ENCODE data around the gene LENG1. TPM values are rescaled to one million over a fixed set of nuclear protein-coding genes. Genes with fewer than 3 reads are reported as not detected.

Gene LENG1
- total and polyA plus RNA-seq, 2 donors (not counting 3 experiments of a cell fraction or from before 2014, with no cell fraction given): 3.0 to 5.0 TPM

DNA sequence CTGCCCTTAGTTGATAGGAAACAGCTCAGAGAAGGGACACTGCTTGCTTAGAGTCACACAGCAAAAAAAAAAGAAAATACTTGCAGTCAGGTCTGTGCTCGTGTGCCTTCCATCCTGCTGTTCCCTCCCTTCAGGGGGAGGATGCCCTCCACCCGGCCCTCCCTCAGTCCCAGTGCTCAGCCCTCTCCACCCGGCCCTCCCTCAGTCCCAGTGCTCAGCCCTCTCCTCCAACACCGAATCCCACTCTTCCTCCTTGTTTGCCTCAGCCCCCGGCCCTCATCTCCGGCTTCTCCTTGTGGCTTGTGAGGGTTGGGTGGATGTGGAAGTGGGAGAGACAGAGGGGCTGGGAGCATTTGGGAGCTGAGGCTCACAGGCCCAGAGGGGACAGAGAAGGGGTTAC is 49.9 kb downstream of the LENG1 start:
- Histone ChIP-seq H2AFZ (ENCODE audit: low read depth, low read length) (no peak overlapping the region), H3K4me2 (ENCODE audit: insufficient read depth, low read length) (no peak overlapping the region), H3K4me1 (ENCODE audit: control insufficient read depth, extremely low read depth, insufficient read depth, low read length) (peaks cover 3% of the 10 kb centered on the region), H3K27me3 (ENCODE audit: control insufficient read depth in 2 of 2, insufficient read depth in 2 of 2, low read length in 2 of 2) (no peaks in the 10 kb centered on the region), H3K9me1 (replicated peaks; ENCODE audit: control insufficient read depth, extremely low read depth, insufficient read depth, low read length) (no peaks in the 10 kb centered on the region), H3K9me3 (replicated peaks; ENCODE audit: control insufficient read depth, insufficient read depth, low read length) (no peaks in the 10 kb centered on the region), H3K4me3 (replicated peaks in 1 of 3; ENCODE audit: insufficient read depth in 1 of 3, low read depth in 1 of 3, low read length in 3 of 3) (no peak overlapping the region), H3K79me2 (ENCODE audit: control insufficient read depth, insufficient read depth, low read length) (peaks cover 3% of the 10 kb centered on the region), H3K9ac (replicated peaks; ENCODE audit: extremely low read depth, insufficient read depth, low read length) (no peak overlapping the region), H3K36me3 (ENCODE audit: control insufficient read depth in 2 of 2, extremely low read depth in 1 of 2, insufficient read depth in 2 of 2, low read length in 2 of 2) (peaks cover 0 to 40% of the 10 kb centered on the region in 2 experiments), H3K27ac (ENCODE audit: insufficient read depth, low read depth, low read length) (no peak overlapping the region), H4K20me1 (replicated peaks; ENCODE audit: control insufficient read depth, extremely low read depth, insufficient read depth, low read length) (no peaks in the 10 kb centered on the region)
- TF ChIP-seq JUN (IDR thresholded peaks at IDR 0.05; ENCODE audit: borderline replicate concordance, insufficient read depth, insufficient read length, low read depth) (no peak), POLR2AphosphoS5 (IDR thresholded peaks at IDR 0.05; ENCODE audit: insufficient read depth, low read depth, low read length) (no peak), POLR2A (IDR thresholded peaks at IDR 0.05; ENCODE audit: low read depth, low read length) (no peak), MYC (IDR thresholded peaks at IDR 0.05; ENCODE audit: low read depth, low read length) (no peak), GATA2 (IDR thresholded peaks at IDR 0.05; ENCODE audit: insufficient read depth, insufficient read length, low read depth, low read length) (no peak), EZH2 (IDR thresholded peaks at IDR 0.05; ENCODE audit: borderline replicate concordance, low read depth, low read length, severe bottlenecking) (no peak), FOS (IDR thresholded peaks at IDR 0.05; ENCODE audit: borderline replicate concordance, insufficient read depth, low read length) (no peak)
- TF ChIP-seq, protein P1, sequence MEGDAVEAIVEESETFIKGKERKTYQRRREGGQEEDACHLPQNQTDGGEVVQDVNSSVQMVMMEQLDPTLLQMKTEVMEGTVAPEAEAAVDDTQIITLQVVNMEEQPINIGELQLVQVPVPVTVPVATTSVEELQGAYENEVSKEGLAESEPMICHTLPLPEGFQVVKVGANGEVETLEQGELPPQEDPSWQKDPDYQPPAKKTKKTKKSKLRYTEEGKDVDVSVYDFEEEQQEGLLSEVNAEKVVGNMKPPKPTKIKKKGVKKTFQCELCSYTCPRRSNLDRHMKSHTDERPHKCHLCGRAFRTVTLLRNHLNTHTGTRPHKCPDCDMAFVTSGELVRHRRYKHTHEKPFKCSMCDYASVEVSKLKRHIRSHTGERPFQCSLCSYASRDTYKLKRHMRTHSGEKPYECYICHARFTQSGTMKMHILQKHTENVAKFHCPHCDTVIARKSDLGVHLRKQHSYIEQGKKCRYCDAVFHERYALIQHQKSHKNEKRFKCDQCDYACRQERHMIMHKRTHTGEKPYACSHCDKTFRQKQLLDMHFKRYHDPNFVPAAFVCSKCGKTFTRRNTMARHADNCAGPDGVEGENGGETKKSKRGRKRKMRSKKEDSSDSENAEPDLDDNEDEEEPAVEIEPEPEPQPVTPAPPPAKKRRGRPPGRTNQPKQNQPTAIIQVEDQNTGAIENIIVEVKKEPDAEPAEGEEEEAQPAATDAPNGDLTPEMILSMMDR (IDR thresholded peaks at IDR 0.05; ENCODE audit: extremely low read depth in 1 of 2, insufficient read depth in 1 of 2, low read depth in 1 of 2, low read length in 2 of 2): no peak
- TF ChIP-seq, protein P2, sequence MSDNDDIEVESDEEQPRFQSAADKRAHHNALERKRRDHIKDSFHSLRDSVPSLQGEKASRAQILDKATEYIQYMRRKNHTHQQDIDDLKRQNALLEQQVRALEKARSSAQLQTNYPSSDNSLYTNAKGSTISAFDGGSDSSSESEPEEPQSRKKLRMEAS (IDR thresholded peaks at IDR 0.05; ENCODE audit: insufficient read depth, insufficient read length): no peak
- ChIA-PET POLR2A (no interaction called here), CTCF (no interaction called here)
- no peak for FAIRE-seq
- DNase-seq (ENCODE audit: low read depth, low spot score): no peak
- dilution Hi-C loops (cut with MboI; ENCODE audit: extremely low pct_ligation_motif_present, low sequenced_read_pairs): no loop called here
- intact Hi-C loops (cut with micrococcal nuclease): no loop called here
- BruUV-seq (replicated peaks): no TSS peak
